Esophagus (tissue), 2 donors: ENCODE measurements around the gene ALPG. TPM values are rescaled to one million over a fixed set of nuclear protein-coding genes. Genes with fewer than 3 reads are reported as not detected.
"Not testable (repeated sequence)": the region's sequence is repeated elsewhere in the genome, so short reads cannot be mapped to it uniquely, and the experiment has no call there.

Source experiments
- H3K27ac ChIP-seq, 2 donors: one replicate each; pipeline ENCODE4 v1.5.1; 2013; ENCODE audit warnings: low read depth in 2 of 2, mild to moderate bottlenecking in 2 of 2, inconsistent platforms in 1 of 2, low read length in 1 of 2, moderate library complexity in 1 of 2
- H3K27me3 ChIP-seq, 2 donors: one replicate each; pipeline ENCODE4 v1.6.1; 2013; ENCODE audit warnings: low read length in 2 of 2, control low read depth in 1 of 2, mild to moderate bottlenecking in 1 of 2; ENCODE audit not compliant: insufficient read depth in 2 of 2, control insufficient read depth in 1 of 2
- H3K36me3 ChIP-seq, 2 donors: one replicate each; pipeline ENCODE4 v1.6.1; 2013; ENCODE audit warnings: low read length in 1 of 2; ENCODE audit not compliant: control insufficient read depth in 2 of 2, insufficient read depth in 2 of 2
- H3K4me1 ChIP-seq, 2 donors: one replicate each; pipeline ENCODE4 v1.6.1; 2013; ENCODE audit warnings: low read length in 1 of 2; ENCODE audit not compliant: control insufficient read depth in 2 of 2, insufficient read depth in 2 of 2
- H3K4me3 ChIP-seq, 2 donors: one replicate each; pipeline ENCODE4 v1.5.1; 2013; ENCODE audit warnings: low read length in 2 of 2, mild to moderate bottlenecking in 2 of 2, low read depth in 1 of 2, moderate library complexity in 1 of 2
- H3K9me3 ChIP-seq, 2 donors: one replicate each; pipeline ENCODE4 v1.6.1; 2013; ENCODE audit warnings: mild to moderate bottlenecking in 2 of 2, low read depth in 1 of 2, low read length in 1 of 2, moderate library complexity in 1 of 2; ENCODE audit not compliant: control insufficient read depth in 2 of 2, insufficient read depth in 1 of 2
- WGBS, 2 donors: extraction: QIAGEN DNeasy Blood & Tissue Kit; methylation state at CpG; one replicate each; pipeline ENCODE4 v1.1.7; 2013; 5-methylcytosine and 5-hydroxymethylcytosine counted together
- polyA plus RNA-seq, 2 donors: library from polyadenylated mRNA; stranded (reverse); fragments of 200-250 nt; gene quantifications; one replicate each; pipeline ENCODE4 v1.2.3, GENCODE V29; 2013
- donor health status: healthy with polysubstance abuse.
- donor health status: Bipolar disorder and iron deficiency.

The ALPG gene
- polyA plus RNA-seq, 2 donors = not detected

- peaks cover 0 to 2% of the 10 kb centered on the region in 2 donors for H3K4me1 ChIP-seq
- no peak overlapping the region for H3K27ac ChIP-seq
- H3K4me3 ChIP-seq = no peak overlapping the region
- H3K27me3 ChIP-seq = no peaks in the 10 kb centered on the region
- H3K9me3 ChIP-seq = no peaks in the 10 kb centered on the region
- H3K36me3 ChIP-seq = no peaks in the 10 kb centered on the region
- WGBS, 2 donors = 73 to 76% methylated on average over 6 to 7 of the region's 7 CpGs
These were observed 39.6 kb upstream of the ALPG start for GRCh38 chr2:232367016-232367415.

DNA sequence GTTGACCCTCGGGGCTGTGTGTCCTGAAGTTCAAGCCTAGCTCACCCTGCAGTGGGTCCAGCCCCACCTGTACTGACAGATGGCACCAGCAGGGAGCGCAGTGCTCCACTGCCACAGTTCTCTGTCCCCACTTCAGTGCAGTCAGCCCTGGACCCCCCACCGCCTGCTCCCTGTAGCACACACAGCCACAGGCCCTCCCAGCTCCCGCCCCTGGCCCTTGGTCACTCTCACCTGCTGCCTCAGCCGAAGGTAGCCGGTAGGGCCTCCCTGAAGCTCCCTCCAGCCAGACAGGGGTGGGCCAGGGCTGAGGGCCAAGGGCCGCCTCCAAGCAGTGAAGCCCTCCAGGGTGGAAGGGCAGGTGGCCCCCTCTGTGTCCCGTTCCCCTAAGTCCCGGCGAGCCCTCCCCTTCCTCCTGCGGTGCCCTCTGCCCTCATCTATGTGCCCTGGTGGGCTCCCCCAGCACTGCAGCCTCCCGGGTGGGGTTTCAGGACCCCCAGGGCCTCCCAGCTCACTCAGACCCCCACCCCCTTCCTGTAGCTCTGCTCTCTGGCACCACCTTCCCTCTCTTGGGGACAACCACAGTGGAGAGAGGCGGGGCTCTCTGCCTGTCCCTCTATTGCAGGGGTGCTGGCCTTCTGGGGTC, 38.9 kb upstream of the ALPG start:
- no peaks in the 10 kb centered on the region for H3K36me3 ChIP-seq
- H3K4me1 ChIP-seq = peaks cover 0 to 2% of the 10 kb centered on the region in 2 donors
- H3K9me3 ChIP-seq = no peaks in the 10 kb centered on the region
- H3K27ac ChIP-seq = no peak overlapping the region
- WGBS, 2 donors = 79 to 80% methylated on average over 13 of the region's 13 CpGs
- H3K4me3 ChIP-seq = no peak overlapping the region
- H3K27me3 ChIP-seq = no peaks in the 10 kb centered on the region

DNA sequence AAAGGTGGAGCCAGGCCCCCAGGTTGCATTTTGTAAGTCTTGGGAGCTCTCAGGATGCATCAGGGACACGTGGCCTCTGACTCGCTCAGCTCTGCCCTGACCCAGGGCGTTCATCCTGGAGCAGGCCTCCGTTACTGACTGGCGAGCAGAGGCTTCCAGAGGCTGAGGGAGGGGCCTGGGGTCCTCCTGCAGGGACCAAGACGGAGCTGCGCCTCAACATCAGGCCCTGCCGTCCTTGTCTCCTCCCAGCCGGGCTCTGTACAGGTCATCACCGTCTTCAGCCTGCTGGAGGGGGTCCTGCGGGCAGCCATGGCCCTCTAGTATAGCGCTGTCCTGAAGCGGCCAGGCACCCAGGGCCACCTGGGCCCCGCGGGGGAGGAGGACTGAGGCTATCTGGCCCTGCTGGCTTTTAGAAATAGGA, 38.3 kb upstream of the ALPG start:
- Histone ChIP-seq H3K36me3 (no peaks in the 10 kb centered on the region), H3K27ac (no peak overlapping the region), H3K4me3 (no peak overlapping the region), H3K4me1 (peaks cover 0 to 2% of the 10 kb centered on the region in 2 donors), H3K9me3 (no peaks in the 10 kb centered on the region), H3K27me3 (no peaks in the 10 kb centered on the region)
- WGBS, 2 donors = 85 to 95% methylated on average over 15 of the region's 15 CpGs

DNA sequence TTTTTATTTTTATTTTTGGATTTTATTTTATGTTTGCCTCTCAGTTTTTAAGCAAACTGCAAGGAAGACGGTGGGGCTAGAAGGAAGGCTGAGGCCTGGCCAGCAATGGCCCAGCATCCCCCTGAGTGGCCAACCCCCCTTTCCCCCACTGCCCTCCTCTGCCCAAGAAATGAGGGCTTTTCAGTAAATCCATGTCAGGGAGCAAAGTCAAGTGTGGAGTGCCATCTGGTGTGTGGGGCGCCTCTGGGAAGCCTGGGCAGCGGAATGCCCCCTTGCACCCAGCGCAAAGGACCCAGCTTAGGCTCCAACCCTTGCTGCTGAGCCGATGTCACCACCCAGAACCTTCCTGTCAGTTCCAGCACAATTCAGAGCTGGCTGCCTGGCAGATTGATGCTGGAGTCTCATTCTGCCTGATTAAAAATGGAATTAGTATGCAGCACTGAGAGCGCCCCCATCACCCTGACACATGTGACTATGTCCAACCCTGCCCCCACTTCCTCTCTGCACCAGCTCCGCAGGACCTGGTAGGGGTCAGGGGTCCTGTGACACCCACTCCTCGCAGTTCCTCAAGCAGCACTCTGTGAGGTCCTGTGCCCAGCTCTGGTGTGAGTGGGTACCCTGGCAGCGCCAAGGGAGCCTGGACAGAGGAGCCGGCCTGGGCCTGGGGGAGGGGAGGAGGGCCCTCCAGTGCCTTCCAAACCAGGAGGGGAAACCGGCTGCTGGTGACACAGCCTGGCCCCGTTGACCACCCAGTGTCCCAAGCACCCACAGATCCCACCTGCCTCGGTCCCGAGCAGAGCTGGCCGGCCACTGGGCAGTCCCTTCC, 37.3 kb upstream of the ALPG start:
- 80 to 81% methylated on average over 13 to 15 of the region's 15 CpGs for WGBS, 2 donors

DNA sequence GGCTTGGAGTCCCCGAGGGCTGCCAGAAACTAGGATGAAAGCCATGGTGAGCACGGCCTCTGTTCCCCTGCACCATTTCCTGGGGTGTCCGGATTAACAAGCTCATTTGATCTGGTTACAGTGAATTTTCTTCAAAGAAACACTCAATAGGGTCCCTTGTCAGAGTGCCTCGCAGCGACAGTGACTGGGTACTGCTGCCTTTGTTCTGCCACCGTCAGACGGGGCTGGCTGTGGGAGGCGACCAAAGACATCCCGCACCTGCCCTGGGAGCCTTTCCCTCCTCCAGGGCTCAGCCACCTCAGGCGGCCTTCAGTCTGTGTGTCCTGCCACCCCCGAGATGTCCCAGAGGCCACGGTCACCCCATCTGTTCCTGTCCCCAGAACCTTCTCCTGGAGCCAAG, 36.6 kb upstream of the ALPG start:
- H3K9me3 ChIP-seq, H3K36me3 ChIP-seq, H3K4me1 ChIP-seq, H3K4me3 ChIP-seq, H3K27me3 ChIP-seq, H3K27ac ChIP-seq: not testable (repeated sequence)
- 24 to 31% methylated on average over 6 to 10 of the region's 12 CpGs for WGBS, 2 donors

More for the DNA sequence above, 37.3 kb upstream of the ALPG start:
- no peak overlapping the region for H3K4me3 ChIP-seq
- no peaks in the 10 kb centered on the region for H3K27me3 ChIP-seq
- H3K4me1 ChIP-seq = peaks cover 0 to 2% of the 10 kb centered on the region in 2 donors
- no peaks in the 10 kb centered on the region for H3K36me3 ChIP-seq
- H3K27ac ChIP-seq = no peak overlapping the region
- H3K9me3 ChIP-seq = no peaks in the 10 kb centered on the region

DNA sequence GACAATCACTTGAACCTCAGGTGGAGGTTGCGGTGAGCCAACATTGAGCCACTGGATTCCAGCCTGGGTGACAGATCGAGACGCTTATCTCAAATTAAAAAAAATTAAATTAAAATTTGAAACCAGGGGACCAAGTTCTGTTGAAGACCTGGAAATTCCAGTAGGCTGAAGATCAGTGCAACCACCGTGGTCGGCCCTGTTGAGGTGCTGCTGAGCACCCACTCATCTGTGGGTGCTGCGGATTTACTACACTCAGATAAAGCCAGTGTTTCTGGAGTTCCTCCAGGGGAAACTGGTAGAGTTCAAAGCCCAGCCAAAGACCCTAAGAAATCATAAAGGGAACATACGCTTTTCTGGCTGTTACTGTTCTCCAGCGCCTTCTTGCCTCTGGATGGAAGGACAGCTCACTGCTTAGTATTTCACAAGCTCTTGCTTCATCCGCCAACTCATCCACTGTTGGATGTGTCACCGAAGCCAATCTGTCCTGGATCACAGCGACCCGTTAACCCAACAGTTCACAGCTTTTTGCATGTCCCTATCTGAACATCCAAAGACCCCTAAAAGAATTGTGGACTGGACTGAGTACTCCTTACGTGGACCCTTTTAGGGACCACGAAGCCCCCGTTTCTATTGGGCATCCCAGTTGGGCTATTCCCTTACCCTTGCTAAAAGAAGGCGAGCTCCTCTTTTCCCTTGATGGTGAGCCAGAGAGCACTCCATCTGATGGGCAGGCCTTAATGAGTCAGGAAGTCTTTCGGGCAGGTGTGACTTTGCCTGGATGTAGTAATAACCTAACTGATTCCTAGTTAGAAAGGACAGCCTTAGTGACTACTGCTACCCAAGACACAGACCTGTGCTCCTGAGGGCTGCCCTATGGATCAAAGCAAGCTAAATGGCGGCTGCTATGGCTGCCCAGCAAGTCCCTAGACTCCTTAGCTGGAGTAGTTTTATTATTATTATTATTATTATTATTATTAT, 34.1 kb upstream of the ALPG start:
- no peaks in the 10 kb centered on the region for H3K9me3 ChIP-seq
- H3K27ac ChIP-seq = no peak overlapping the region
- H3K4me3 ChIP-seq = no peak overlapping the region
- no peaks in the 10 kb centered on the region for H3K4me1 ChIP-seq
- no peaks in the 10 kb centered on the region for H3K27me3 ChIP-seq
- H3K36me3 ChIP-seq = no peaks in the 10 kb centered on the region
- 92 to 93% methylated on average over 18 of the region's 18 CpGs for WGBS, 2 donors

GRCh38 chr2:232374356-232374755, 32.3 kb upstream of the ALPG start:
- H3K27ac ChIP-seq = no peak overlapping the region
- H3K27me3 ChIP-seq = no peaks in the 10 kb centered on the region
- no peak overlapping the region for H3K4me3 ChIP-seq
- no peaks in the 10 kb centered on the region for H3K36me3 ChIP-seq
- no peaks in the 10 kb centered on the region for H3K4me1 ChIP-seq
- 69 to 83% methylated on average over 1 of the region's 1 CpG for WGBS, 2 donors
- no peaks in the 10 kb centered on the region for H3K9me3 ChIP-seq

GRCh38 chr2:232375164-232375563, 31.5 kb upstream of the ALPG start:
- no peaks in the 10 kb centered on the region for H3K36me3 ChIP-seq
- no peak overlapping the region for H3K27ac ChIP-seq
- no peaks in the 10 kb centered on the region for H3K9me3 ChIP-seq
- H3K4me3 ChIP-seq = no peak overlapping the region
- no peaks in the 10 kb centered on the region for H3K4me1 ChIP-seq
- 72 to 76% methylated on average over 12 of the region's 12 CpGs for WGBS, 2 donors
- no peaks in the 10 kb centered on the region for H3K27me3 ChIP-seq

- H3K27me3 ChIP-seq = no peaks in the 10 kb centered on the region
- H3K9me3 ChIP-seq = no peaks in the 10 kb centered on the region
- 81 to 90% methylated on average over 4 of the region's 4 CpGs for WGBS, 2 donors
- no peaks in the 10 kb centered on the region for H3K4me1 ChIP-seq
- H3K36me3 ChIP-seq = no peaks in the 10 kb centered on the region
- H3K4me3 ChIP-seq = no peak overlapping the region
- no peak overlapping the region for H3K27ac ChIP-seq
These were observed 30.4 kb upstream of the ALPG start for GRCh38 chr2:232376260-232376659.
